Right lobe of liver (tissue), 6 donors: ENCODE results near the gene NDFIP2. TPM values are rescaled to one million over a fixed set of nuclear protein-coding genes. Genes with fewer than 3 reads are reported as not detected.

Experiments used
- ATAC-seq, 4 donors: fragments of 200-7000 bp; cut with Tn5 transposase; one replicate each; pipeline ENCODE4 v1.9.1; 2020; ENCODE audit warnings: mild to moderate bottlenecking in 4 of 4, moderate library complexity in 4 of 4
- DNase-seq, 3 donors: peaks; one replicate each; pipeline ENCODE4 v3.0.0-alpha.2; 2020
- H3K27ac ChIP-seq, 3 donors: fragments of 200-600 bp; one replicate each; pipeline ENCODE4 v1.8.0; 2022
- H3K27me3 ChIP-seq, 2 donors: fragments of 200-600 bp; one replicate each; pipeline ENCODE4 v1.8.0; 2022
- H3K36me3 ChIP-seq, 4 donors: fragments of 200-600 bp; sonication (generic) in 1 of 4; one replicate each; pipeline versions ENCODE4 v1.5.1 to v1.8.0; 2017 to 2022; ENCODE audit warnings: control low read depth in 1 of 4
- H3K4me1 ChIP-seq, 4 donors: fragments of 200-600 bp; sonication (generic) in 1 of 4; one replicate each; pipeline versions ENCODE4 v1.5.1 to v1.8.0; 2017 to 2022; ENCODE audit warnings: control low read depth in 1 of 4
- H3K4me3 ChIP-seq, 3 donors: fragments of 200-600 bp; one replicate each; pipeline ENCODE4 v1.8.0; 2022
- H3K9me3 ChIP-seq, 4 donors: fragments of 200-600 bp; sonication (generic) in 1 of 4; one replicate each; pipeline versions ENCODE4 v1.5.1 to v1.8.0; 2017 to 2022; ENCODE audit warnings: control low read depth in 1 of 4
- POLR2A ChIP-seq: fragments of 450-650 bp; IDR thresholded peaks from one replicate; pipeline ENCODE4 v1.6.1; 2017; ENCODE audit warnings: antibody characterized with exemption, mild to moderate bottlenecking
- WGBS: methylation state at CpG from one replicate; pipeline ENCODE4 v1.1.6; 2018; ENCODE audit warnings: low coverage, low lambda C conversion rate; ENCODE audit not compliant: insufficient coverage; ENCODE audit errors: missing lambda C conversion rate; 5-methylcytosine and 5-hydroxymethylcytosine counted together
- intact Hi-C, 2 donors: fragments of 100-400 bp; cut with DNase I; formaldehyde crosslinking; loops; one replicate each; pipeline versions ENCODE4 v1.11.2 to v1.14.1; 2022
- total RNA-seq, 6 experiments: library from RNA; depleted of rRNA in 2 of 6; stranded (reverse); fragments of >200 nt in 2 of 6; fragmentation: NEBNext Ultra II Directional in 3 of 6; extraction: Animal tissue kit (Norgen Biotek cat#: 25700) in 3 of 6; gene quantifications; one replicate each; pipeline versions ENCODE4 v1.1.0 to v1.2.4, GENCODE V29; 2016 to 2023
- TF ChIP-seq, protein P1 (sequence below), 4 donors: fragments of 200-600 bp in 3 of 4; fragments of 450-650 bp in 1 of 4; IDR thresholded peaks; one replicate each; pipeline versions ENCODE4 v1.5.1 to v1.8.0; 2016 to 2022; ENCODE audit warnings: antibody characterized with exemption in 4 of 4, mild to moderate bottlenecking in 2 of 4
- donor health status: DM: no; HTN: yes; CAD: no.
- donor health status: DM: no; HTN: no; CAD: no.
- donor health status: DM: no; HTN: no; CAD: no.
- donor health status: DM: no; HTN: yes; CAD: no.
- donor health status: DM: no; HTN: yes; CAD: no.

NDFIP2 gene
- total RNA-seq, 6 experiments from 2014 or later: 20.3 to 32.7 (median 27.5) TPM

DNA sequence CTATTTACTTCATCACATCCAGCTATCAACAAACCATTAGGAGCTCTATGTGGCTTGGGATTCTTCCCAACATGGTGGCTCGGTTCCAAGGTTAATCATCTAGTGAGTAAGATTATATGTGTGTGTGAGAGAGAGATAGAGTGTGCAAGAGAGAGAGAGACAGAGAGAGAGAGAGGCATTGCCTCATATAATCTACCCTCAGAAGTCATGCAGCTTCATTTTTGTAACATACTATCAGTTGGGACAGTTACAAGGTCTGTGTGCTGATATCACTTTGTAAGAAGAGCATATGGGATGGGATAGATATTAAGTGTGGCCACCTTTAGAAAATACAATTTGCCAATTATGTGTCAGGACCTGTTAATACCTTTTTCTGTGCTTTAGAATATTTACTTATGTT lies 104.1 kb downstream of the NDFIP2 start:
- no peak for ATAC-seq
- H3K4me3 ChIP-seq: no peak overlapping the region
- H3K36me3 ChIP-seq: no peaks in the 10 kb centered on the region
- TF ChIP-seq POLR2A: no peak
- TF ChIP-seq, protein P1, sequence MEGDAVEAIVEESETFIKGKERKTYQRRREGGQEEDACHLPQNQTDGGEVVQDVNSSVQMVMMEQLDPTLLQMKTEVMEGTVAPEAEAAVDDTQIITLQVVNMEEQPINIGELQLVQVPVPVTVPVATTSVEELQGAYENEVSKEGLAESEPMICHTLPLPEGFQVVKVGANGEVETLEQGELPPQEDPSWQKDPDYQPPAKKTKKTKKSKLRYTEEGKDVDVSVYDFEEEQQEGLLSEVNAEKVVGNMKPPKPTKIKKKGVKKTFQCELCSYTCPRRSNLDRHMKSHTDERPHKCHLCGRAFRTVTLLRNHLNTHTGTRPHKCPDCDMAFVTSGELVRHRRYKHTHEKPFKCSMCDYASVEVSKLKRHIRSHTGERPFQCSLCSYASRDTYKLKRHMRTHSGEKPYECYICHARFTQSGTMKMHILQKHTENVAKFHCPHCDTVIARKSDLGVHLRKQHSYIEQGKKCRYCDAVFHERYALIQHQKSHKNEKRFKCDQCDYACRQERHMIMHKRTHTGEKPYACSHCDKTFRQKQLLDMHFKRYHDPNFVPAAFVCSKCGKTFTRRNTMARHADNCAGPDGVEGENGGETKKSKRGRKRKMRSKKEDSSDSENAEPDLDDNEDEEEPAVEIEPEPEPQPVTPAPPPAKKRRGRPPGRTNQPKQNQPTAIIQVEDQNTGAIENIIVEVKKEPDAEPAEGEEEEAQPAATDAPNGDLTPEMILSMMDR (IDR thresholded peaks at IDR 0.05): no peak
- H3K9me3 ChIP-seq: no peaks in the 10 kb centered on the region
- H3K4me1 ChIP-seq: no peaks in the 10 kb centered on the region
- WGBS: 56% methylated on average over 1 of the region's 1 CpG
- no peak overlapping the region for H3K27ac ChIP-seq
- no peak for DNase-seq
- H3K27me3 ChIP-seq: no peaks in the 10 kb centered on the region
- intact Hi-C loops: no loop called here

DNA sequence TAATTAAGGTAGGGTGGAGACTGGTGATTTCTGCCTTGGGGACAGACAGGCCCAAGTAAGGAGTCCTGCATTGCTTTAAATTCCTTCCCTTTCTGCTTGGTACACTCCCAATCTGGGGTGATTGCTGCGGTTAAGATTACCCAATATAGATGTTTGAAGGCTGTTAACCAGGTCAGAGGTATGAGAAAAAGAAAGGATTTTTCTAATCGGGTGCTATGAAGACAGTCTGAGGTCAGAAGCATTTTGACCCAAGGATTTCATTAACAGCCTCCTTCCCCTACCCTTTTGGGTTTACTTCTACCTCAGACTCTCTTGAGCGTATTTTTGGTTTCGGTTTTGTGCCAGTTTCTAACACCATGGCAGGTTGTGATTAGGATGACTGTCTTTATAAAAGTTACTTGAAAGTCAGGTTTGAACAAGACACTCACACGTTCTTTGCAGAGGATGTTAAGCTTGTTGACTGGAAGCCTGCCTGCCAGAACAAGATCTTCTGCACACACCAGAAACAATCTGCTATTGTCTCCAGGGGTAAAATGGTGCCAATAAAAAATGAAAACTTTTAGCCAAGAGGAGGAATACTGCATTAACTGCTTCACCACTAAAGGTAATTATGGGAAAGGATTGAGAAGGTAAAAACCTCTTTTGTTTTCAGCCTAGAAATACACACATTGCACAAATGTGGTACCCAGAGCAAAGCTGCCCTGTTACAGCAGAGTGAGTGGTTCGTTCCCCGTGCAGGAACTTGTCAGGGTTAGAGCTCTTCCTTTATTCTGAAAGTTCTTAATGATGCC lies 108.8 kb downstream of the NDFIP2 start:
- TF ChIP-seq POLR2A: no peak
- TF ChIP-seq, protein P1 (IDR thresholded peaks at IDR 0.05): no peak
- H3K36me3 ChIP-seq: no peaks in the 10 kb centered on the region
- DNase-seq (no peak), ATAC-seq (no peak)
- intact Hi-C loops: no loop called here
- no peaks in the 10 kb centered on the region for H3K4me1 ChIP-seq
- H3K9me3 ChIP-seq: no peaks in the 10 kb centered on the region
- H3K27me3 ChIP-seq: no peaks in the 10 kb centered on the region
- no peak overlapping the region for H3K4me3 ChIP-seq
- no peak overlapping the region for H3K27ac ChIP-seq
- 82% methylated on average over 7 of the region's 7 CpGs for WGBS

DNA sequence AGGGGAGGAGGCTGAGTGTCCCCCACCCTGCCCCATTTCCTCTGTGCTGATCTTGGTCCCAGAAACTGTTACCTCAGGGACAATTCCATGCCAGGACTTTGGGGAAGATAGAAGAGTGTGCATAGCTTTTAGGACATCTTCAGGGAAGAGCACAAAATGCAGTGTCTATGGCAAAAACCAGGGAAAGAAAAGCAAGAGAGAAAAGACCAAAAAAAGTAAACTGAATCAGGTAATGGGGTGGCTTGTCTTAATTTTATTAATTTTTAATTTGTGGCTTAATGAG lies 109.4 kb downstream of the NDFIP2 start:
- no peak overlapping the region for H3K27ac ChIP-seq
- no peaks in the 10 kb centered on the region for H3K27me3 ChIP-seq
- ATAC-seq (no peak), DNase-seq (no peak)
- no peaks in the 10 kb centered on the region for H3K9me3 ChIP-seq
- TF ChIP-seq, protein P1 (IDR thresholded peaks at IDR 0.05): no peak
- TF ChIP-seq POLR2A: no peak
- H3K36me3 ChIP-seq: no peaks in the 10 kb centered on the region
- intact Hi-C loops: no loop called here
- H3K4me1 ChIP-seq: no peaks in the 10 kb centered on the region
- no peak overlapping the region for H3K4me3 ChIP-seq

DNA sequence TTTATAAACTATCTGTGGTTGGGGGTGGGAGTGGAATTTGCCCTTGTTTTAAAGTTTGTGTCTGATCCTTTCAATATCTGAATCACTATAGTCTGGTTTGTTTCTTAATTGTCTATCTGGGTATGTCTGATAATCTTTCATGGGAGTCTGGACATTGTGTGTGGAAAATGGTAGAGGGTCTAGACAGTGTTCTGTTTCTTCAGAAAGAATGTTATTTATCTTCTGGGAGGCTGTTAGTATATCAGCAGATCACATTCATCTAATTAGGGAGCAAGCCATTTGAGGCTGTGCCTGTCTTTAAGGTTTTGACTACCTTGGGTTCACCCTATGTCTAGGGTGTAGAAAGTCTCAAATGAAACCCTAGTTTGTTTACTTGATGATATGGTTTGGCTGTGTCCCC lies 110.5 kb downstream of the NDFIP2 start:
- no peaks in the 10 kb centered on the region for H3K27me3 ChIP-seq

More for the DNA sequence above, 110.5 kb downstream of the NDFIP2 start:
- no peak for TF ChIP-seq POLR2A
- TF ChIP-seq, protein P1 (IDR thresholded peaks at IDR 0.05): no peak
- H3K27ac ChIP-seq: no peak overlapping the region
- no peak overlapping the region for H3K4me3 ChIP-seq
- DNase-seq (no peak), ATAC-seq (no peak)
- intact Hi-C loops: no loop called here
- no peaks in the 10 kb centered on the region for H3K9me3 ChIP-seq
- H3K36me3 ChIP-seq: no peaks in the 10 kb centered on the region
- H3K4me1 ChIP-seq: no peaks in the 10 kb centered on the region
